ENCODE results near the gene BAZ1B. TPM values are rescaled to one million over a fixed set of nuclear protein-coding genes. Genes with fewer than 3 reads are reported as not detected.
A peak's percentile ranks its signal among the peaks of the same experiment; 100 is the strongest.

BAZ1B gene
- total and polyA plus RNA-seq, 9 of the 15 experiments (the other 6 are each of a cell fraction or from before 2014, with no cell fraction given): 15.0 to 134 (median 79.5) TPM

- peak in 1 of 2 experiments; percentile 97; a peak in 2 of 4 replicates for TF ChIP-seq ZNF639 (CRISPR knock-in tag; conservative IDR thresholded peaks at IDR 0.05 in 1 of 2, IDR thresholded peaks at IDR 0.05 in 1 of 2)
- TF ChIP-seq HEY1 (CRISPR knock-in tag; IDR thresholded peaks at IDR 0.05; ENCODE audit: borderline replicate concordance): no peak
- peak; percentile 100 for TF ChIP-seq E2F3 (CRISPR knock-in tag; IDR thresholded peaks at IDR 0.05)
- no peak for TF ChIP-seq BRF1 (IDR thresholded peaks at IDR 0.05; ENCODE audit: borderline replicate concordance, extremely low read depth, insufficient read length)
- TF ChIP-seq RUNX1 (IDR thresholded peaks at IDR 0.05; ENCODE audit: low read depth): no peak
- no peak for TF ChIP-seq SNIP1 (IDR thresholded peaks at IDR 0.05; ENCODE audit: low read depth)
- no peak; the same call in 1 of the 2 replicates for TF ChIP-seq TCF3 (CRISPR knock-in tag; IDR thresholded peaks at IDR 0.05)
- peak; percentile 95 for TF ChIP-seq RBFOX2 (IDR thresholded peaks at IDR 0.05; ENCODE audit: low read depth, low read length)
- TF ChIP-seq FOXA1 (IDR thresholded peaks at IDR 0.05; ENCODE audit: borderline replicate concordance): no peak
- TF ChIP-seq ZNF77 (CRISPR knock-in tag; IDR thresholded peaks at IDR 0.05): no peak
- TF ChIP-seq ZNF133 (CRISPR knock-in tag; IDR thresholded peaks at IDR 0.05): no peak
- no peak for TF ChIP-seq ILK (tag; IDR thresholded peaks at IDR 0.05; ENCODE audit: borderline replicate concordance, low read depth)
- TF ChIP-seq ZNF184 (CRISPR knock-in tag; IDR thresholded peaks at IDR 0.05): no peak
- no peak for TF ChIP-seq FOXO4 (CRISPR knock-in tag; IDR thresholded peaks at IDR 0.05)
- no peak for TF ChIP-seq FOXJ3 (CRISPR knock-in tag; IDR thresholded peaks at IDR 0.05)
- TF ChIP-seq AFF4 (CRISPR knock-in tag; IDR thresholded peaks at IDR 0.05): peak; percentile 94
- TF ChIP-seq ZNF239 (CRISPR knock-in tag; IDR thresholded peaks at IDR 0.05): peak; percentile 30; the same call in 1 of the 2 replicates
- TF ChIP-seq BMI1 (IDR thresholded peaks at IDR 0.05; ENCODE audit: low read length): no peak
- TF ChIP-seq SMAD4 (CRISPR knock-in tag; conservative IDR thresholded peaks at IDR 0.05): peak; percentile 90
- TF ChIP-seq ATF4 (CRISPR knock-in tag; IDR thresholded peaks at IDR 0.05): peak; percentile 38; the same call in 1 of the 2 replicates
- no peak for TF ChIP-seq KHSRP (IDR thresholded peaks at IDR 0.05)
- TF ChIP-seq ZEB2 (IDR thresholded peaks at IDR 0.05): no peak
Observed at GRCh38 chr7:73522105-73522872, at the start of gene BAZ1B (continued).
